Hypothalamus (tissue), 51 donors: Measurements from ENCODE around the gene OSBPL2.

ENCODE experiments used
- DNase-seq, 51 donors: peaks; one replicate each; lab custom pipeline; 2025; lab: John Stamatoyannopoulos, UW

OSBPL2 gene

DNA sequence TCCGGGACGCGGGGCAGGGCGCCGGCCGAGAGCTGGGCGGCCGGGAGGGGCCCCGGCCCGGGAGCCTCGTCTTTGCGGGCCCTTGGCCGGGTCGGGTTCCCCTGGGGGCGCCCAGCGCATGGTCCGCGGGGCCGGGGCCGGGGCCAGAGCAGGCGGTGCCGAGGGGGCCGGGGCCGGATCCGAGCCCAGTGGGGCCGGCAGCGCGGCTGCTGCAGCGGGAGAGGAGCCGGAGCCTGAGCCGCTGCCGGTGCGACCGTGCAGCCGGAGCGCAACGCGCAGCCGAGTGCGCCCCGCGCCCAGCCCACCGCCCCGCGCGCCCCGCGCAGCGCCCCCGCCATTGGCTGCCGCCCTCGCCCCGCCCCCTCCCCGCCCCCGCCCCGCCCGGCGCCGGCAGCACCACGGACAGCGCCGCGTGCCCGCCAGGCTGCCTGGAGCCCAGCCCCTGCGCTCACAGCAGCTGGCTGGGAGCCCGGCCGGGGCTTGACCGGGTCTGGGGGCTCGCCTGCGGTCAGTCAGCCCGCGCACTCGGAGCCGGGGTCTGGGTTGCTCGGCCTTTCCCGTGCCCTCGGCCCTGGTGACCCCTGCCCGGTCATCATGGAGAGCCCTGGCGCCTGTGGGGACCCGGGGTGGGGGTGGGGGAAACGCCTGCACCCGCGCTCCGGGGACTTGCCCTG, 18.2 kb upstream of the OSBPL2 start, which contains the start of gene HRH3:
HRH3 (minus strand) TSS at position 287 of the 674 bp plus-strand sequence. CDS start 308 bp downstream, outside the sequence.
- peak in 22 of 51 donors; percentile 7 to 57 (median 27) for DNase-seq

DNA sequence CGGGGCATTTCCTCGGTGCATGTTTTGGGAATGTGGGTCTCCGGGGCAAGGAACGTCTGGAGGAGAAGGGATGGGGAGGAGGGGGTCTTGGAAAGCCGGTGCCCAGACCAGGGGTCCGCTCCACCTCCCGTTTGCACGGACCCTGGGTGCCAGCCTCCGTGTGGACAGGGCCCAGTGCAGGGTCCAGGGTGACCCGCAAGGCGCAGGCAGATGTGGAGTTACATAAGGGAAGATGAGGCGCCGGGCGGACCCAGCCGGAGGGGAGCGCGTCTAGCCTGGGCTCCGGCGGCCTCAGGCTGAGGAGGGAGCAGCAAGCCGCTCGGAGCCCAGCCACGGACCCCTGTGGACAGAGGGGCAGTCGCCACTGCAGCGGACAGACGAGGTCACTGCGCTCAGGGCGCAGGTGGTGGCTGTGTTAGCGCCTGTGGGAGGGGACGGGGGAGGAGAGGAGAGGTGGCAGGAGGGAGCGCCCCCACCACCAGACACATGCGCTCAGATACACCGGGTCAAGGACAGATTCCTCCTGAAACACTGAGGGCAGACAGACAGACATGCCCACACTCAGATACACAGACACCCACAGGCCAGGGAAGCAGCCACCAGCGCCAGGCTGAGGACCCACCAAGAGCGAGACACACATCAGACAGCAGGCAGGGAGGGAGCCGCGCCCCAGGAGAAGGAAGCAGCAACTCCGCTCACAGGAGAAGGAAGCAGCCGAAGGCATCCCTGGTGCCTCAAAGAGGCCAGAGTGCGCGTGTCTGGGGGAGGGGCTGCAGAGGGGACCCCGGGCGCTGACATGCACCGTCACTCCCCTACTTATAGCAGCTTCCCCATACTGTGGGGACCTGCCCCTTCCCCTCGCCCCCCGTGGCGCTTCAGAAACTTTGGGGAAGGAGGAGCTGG, 17.4 kb upstream of the OSBPL2 start:
- peak in 1 of 51 donors; percentile 26 for DNase-seq

DNA sequence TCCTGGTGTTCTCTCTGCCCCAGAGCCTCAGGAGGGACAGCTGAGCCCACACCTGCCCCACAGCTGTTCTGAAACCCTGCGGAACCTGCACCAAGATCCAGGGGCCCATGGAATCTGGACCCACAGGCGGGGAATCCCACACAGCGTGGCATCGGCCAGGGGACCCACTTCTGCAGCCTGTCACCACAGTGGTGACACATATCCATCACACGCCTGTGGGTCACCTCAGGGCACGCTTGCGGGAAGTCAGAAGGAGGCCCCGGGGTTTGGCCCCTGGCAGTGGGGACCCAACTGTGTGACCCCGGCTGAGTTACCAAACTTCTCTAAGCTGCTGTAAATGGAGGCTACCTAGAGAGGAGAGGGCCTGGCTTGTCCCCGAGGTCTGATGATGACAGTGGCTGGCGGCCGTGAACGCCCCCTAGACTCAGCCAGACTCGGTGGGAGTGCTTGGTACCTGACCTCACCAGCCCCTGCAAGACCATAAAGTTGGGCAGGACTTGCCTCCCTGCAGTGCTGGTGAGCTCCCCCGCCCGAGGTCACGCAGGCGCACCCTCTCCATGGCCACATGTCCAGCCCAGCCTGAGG, 16.0 kb upstream of the OSBPL2 start:
- no peak for DNase-seq

DNA sequence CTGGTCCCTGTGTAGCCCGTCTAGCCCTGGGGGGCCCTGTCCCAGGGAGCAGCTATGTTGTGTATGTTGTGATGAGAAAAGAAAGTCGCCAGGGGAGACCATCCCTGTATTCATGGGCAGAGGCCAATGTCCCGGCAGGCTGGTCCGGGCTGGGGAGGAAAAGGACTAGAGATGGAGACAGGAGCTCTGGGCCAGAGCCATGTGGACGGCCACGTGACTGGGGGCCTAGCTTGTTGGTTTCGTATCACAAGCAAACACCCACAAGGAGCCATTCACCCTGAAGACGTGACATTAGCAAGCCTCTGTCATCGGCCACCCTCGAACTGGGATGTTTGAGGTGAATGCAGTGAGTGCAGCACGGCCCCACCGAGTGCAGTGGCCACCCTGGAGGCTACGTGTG, 15.3 kb upstream of the OSBPL2 start:
- DNase-seq: no peak

DNA sequence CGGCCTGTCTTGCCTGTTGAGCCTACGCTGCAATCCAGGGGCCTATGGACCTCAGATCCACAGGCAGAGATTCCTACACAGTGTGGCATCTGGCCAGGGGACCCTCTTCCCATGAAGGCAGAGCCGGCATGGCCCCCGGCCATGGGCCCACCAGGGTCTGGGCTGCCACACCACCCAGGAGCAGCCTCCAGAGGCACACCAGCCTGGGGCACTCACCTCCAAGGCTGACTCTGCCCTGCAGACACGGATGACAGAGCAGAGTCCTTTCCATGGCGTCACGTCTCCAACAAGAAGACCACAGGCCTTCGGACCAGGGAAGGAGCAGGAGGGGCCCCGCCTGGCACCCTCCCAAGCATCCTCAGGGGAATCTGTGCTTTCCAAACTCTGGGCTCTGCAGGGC, 14.8 kb upstream of the OSBPL2 start:
- no peak for DNase-seq

DNA sequence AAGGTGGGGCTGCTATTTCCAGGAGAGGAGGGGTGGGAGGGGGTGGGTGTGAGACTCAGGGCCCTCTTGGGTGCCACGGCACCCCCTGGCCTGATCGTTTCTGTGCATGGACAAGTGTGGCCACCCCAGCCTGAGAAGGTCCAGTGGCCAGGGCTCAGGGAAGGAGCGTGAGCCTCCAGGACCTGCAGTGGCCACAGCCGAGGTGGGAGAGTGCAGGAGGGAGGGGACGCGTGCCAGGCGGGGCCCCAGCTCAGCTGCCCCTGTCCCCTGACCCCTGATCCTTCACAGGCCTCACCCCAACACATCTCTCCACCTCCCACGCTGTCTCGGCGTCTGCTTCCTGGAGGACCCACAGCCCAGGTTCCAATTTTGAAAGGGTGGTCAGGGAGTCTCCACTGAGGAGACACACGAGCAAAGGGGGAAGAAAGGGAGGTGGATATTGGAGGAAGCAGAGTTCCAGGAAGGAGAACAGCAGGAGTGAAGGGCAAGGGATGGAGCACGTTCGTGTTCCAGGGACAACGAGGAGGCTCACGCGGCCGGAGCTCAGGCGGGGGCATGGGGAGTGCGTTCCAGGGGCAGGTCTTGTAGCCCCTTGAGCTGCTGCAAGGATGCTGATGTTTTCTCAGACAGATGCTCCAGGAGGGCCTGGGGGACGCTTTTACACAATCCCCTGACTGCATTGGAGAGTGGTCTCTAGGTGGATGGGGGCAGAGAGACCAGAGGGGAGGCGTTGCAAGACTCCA, 14.0 kb upstream of the OSBPL2 start:
- DNase-seq: no peak

DNA sequence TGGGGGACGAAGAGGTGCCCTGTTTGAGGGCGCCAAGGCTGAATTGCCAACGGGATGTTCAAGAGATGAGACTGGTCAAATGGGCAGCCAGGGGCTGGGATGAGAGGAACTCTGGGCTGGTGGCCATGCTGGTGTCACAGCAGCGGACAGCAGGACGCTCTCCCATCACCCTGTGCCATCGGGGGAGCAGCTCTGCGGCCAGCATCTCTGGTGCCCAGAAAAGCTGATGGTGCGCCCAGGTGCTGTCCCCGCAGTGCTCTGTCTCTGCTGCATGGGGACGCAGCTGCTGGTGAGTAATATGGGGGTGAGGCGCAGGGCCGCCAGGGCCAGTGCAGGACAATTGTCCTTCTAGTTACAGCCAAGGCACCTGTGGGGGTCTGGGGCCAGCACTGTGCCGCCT, 13.3 kb upstream of the OSBPL2 start:
- DNase-seq: no peak

DNA sequence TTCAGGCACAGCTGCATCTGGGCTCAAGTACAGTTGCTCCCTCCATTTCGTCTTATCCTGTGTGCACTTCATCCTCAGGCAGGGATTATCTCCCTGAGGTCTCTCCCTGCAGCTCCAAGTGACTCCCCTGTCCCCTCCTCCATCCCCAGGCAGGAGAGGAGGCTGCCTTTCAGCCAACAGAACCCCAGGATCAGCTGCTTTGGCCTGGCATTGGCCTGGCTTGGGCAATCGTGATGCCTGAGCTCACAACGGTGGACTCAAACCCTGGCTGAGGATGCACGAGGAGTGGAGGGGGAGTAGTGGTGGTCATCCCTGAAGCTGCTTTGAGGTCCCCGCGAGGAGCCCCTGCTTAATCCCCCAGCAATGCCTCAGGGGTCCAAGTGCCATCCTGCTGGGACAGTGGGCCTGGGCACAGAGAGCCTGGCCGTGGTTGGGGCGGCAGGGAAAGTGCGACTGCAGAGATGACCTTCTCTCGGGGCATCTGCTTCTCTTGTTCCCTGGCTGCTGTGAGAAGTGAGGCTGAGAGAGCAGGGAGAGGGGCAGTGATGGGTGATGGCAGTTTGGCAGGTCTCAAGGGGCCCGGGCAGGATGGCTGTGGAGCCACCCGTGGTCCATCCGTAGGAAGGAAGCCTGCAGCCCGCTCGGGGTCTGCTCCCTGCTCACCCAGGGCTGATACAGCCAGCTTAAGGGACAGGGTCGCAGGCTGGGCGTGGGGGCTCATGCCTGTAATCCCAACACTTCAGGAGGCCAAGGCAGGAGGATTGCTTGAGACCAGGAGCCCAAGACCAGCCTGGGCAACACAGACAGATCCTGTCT, 12.3 kb upstream of the OSBPL2 start:
- DNase-seq: no peak

DNA sequence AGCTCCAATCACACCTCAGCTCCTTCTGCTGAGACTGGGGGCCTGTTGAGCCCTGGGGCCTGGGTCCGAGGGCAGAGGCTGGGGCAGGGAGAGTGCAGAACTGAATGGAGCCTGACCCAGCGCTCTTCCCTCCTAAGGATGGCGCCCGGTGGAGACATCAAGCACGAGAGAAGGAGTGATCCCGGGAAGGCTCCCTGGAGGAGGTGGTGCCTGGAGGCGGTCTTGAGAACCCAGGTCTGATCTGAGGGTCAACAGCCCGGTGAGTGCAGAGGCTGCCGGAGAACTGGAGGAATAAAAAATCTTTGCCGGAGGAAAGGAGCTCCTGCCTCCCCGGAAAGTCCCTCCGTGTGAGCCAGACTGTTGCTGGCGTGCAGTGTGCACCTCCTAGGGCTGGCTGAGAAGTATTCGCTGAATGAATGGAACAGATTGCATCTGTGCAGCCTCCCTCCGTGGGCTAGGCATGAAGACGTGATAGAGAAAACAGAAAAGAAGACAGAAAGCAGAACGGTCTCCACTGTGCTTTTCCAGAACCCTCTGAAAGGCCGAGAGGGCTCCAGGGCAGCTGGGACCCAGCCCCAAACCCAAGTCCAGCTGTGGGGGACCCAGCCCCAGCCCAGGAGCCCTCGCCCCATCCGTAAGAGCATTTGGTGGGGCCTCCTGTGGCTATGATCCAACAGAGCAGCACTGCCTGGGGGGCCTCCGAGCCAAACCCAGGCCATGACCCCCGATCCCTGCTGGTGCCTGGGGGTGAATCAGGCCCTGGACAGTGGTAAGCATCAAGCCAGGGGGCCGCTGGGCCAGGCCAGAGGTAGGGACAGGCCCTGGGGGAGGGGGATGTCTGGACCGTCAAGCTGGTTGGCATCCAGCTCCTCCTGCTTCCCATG, 11.4 kb upstream of the OSBPL2 start:
- DNase-seq: peak in 1 of 51 donors; percentile 28

DNA sequence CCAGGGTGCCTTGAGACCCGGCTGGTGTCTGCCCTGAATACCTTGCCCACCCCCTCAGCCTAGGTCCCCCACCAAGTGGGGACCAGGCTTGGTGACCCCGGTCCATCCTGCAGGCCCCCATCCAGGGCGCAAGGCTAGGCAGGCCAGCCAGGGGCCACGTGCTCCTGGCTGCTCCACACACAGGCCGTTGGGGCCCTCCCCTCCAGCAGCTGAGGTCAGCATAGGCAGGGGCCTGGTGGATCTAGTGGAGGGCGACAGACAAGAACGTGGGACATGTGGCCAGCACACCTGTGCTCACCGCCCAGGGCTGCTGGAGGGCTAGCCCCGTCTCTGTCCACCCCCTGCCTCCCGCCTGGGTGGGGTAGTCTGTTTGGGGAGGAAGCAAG, 10.7 kb upstream of the OSBPL2 start:
- DNase-seq: no peak

DNA sequence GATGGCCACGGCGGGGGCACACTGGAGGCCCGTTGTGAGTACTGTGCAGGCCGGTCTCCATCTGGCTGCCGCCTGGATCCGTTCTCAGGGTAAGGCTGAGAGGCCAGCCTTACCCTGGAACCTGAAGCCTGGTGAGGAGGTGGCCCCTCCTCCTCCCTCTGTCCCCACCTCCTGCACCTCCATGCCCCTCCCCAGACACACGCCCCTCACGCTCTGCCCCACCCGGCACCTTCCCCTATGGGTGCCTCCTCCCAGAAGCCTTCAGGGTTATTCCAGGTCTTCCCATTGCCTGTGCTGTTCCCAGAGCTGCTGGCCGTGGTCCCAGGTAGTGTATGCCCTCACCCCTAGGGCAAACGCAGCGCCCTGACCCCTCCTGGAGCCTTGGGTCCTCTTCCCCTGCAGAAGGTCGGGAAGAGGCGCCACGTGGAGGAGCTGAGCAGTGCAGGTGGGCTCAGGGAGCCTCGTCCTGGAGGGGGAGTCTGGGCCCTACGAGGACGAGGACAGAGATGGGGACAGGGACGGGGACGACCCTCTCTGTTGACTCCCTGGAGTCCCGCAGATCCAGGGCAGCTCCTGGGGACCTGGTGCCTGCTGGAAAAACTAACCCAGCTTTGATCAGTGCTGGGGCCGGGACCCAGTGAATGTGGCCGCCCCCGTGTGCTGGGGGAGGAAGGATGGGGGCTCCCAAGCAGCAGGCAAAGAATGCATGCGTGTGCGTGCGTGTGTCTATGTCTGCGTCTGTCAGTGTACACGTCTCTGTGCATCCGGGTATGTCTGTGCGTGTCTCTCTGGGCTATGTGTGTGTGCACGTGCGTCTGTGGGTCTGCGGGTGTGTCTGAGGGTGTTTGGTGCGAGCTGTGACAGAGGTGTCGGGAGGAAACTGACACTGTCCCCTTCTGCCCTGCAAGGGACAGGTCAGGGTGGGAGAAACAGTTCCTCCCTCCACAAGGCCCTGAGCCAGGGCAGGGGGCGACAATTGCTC, 10.1 kb upstream of the OSBPL2 start:
- no peak for DNase-seq

DNA sequence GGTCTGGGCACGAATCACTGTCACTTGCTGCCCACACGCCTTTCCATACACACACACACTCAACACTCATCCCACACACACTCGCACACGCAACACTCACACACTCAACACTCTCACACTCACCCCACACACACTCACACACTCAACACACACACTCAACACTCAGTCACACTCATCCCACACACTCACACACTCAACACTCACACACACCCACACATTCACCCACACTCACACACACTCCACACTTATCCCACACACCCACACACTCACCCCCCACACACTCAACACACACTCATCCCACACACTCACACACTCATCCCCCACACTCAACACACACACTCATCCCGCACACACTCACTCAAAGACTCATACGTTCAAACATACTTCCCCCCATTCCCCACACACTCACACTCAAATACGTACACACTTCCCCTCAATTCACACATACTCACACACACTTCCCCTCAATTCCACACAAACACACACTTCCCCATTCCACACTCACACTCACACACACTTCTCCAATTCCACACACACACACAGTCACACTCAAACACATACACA, 9.3 kb upstream of the OSBPL2 start:
- DNase-seq: no peak

DNA sequence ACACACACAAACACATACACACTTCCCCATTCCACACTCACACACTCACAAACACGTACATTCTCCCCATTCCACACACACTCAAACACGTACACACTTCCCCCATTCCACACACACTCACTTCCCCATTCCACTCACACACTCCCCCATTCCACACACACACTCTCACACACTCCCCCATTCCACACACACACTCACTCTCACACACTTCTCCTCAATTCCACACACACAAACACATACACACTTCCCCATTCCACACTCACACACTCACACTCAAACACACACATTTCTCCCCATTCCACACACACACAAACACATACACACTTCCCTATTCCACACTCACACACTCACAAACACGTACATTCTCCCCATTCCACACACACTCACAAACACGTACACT, 8.7 kb upstream of the OSBPL2 start:
- DNase-seq: no peak

DNA sequence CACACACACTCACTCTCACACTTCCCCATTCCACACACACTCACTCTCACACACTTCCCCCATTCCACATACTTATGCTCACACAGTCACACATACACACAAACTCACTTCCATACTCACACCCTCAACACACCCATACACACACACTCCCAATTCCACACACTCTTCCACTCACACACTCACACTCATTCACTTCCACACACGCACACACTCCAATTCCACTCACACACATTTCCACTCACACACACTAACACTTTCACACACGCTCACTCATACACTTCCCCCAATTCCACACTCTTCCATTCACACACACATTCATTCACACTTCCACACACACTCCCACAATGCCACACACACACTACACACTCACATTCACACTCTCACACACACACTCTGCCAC, 8.0 kb upstream of the OSBPL2 start:
- no peak for DNase-seq

DNA sequence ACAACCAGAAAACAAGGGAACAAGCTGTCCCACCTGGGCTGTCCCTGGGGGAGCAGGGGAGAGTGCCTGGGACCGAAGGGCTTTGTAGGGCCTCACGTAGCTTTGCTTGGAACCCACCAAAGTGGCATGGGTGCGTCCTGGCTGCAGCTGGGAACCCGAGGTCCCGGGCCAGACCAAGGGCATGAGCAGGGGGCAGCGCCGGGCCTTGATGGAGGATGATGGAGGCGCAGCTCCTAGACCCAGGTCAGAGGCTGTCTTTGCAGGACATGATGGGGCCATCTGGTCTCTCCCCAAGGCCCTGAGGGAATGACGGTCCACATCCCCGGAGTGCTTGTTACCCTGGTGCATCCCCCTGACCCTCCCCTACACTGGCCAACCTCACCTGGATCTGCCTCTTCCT, 7.6 kb upstream of the OSBPL2 start:
- no peak for DNase-seq

DNA sequence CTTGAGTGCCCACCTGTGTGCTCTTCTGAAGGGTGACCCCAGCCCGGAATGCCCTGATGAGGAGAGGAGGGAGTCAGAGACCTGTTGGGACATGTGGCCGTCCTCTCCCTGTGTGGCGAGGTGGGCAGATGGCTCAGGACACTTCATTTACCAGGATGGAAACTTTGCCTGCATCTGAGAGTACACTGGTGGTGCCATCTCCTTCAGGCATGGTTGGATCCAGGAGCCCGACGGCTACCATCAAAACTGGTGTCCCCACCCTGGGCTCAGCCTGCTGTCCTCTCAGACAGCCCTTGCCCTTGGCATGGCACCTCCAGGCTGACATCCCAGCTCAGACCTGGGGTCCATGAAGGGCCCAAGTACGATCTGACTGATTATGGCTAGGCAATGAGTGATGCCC, 7.0 kb upstream of the OSBPL2 start:
- DNase-seq: no peak

DNA sequence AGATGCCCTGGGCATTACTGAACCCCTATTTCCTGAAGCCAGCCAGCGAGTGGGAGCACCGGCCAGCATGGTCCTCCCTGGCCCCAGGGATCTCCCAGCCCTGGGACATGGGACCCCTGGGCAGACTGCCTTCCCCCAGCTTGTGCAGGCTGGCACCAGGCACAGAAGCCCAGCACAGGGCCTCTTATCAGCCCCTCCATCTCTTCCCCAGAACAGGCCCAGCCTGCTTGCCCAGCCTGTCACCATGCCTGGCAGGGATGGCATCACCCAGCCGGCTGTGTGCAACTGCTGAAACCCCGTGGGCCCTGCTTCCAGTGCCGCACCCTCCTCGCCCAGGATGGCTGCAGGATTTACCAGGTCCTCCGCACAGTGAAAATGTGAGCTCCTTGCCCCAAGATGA, 6.1 kb upstream of the OSBPL2 start:
- no peak for DNase-seq
